CD4-positive, CD25-positive, alpha-beta regulatory T cell (primary cell): ENCODE data around the gene ERCC6. TPM values are rescaled to one million over a fixed set of nuclear protein-coding genes. Genes with fewer than 3 reads are reported as not detected.
A peak's percentile ranks its signal among the peaks of the same experiment; 100 is the strongest.

ENCODE experiments used
- ATAC-seq, 2 donors: fragments of 150-1000 bp; cut with Tn5 transposase; one replicate each; pipeline ENCODE4 v1.10.0; 2021; ENCODE audit warnings: low read depth in 2 of 2, moderate number of reproducible peaks in 2 of 2, moderate library complexity in 1 of 2
- DNase-seq, 3 donors: peaks; one replicate each; pipeline versions ENCODE4 v3.0.0 to v3.0.0-alpha.2; 2012 to 2022; ENCODE audit warnings: mixed read lengths in 1 of 3
- H3K27ac ChIP-seq: one replicate; pipeline ENCODE4 v1.7.0; 2013; ENCODE audit warnings: mild to moderate bottlenecking, low read length; ENCODE audit not compliant: insufficient read depth, poor library complexity, severe bottlenecking
- H3K27me3 ChIP-seq: one replicate; pipeline ENCODE4 v1.7.0; 2013; ENCODE audit warnings: low read length; ENCODE audit not compliant: control insufficient read depth, insufficient read depth
- H3K36me3 ChIP-seq: one replicate; pipeline ENCODE4 v1.7.0; 2013; ENCODE audit warnings: mild to moderate bottlenecking, low read length, moderate library complexity; ENCODE audit not compliant: control insufficient read depth, insufficient read depth
- H3K4me1 ChIP-seq: 2 replicates; pipeline ENCODE4 v1.7.0; 2013; ENCODE audit warnings: mild to moderate bottlenecking, low read length; ENCODE audit not compliant: insufficient read depth, control insufficient read depth, poor library complexity, severe bottlenecking
- H3K4me3 ChIP-seq: one replicate; pipeline ENCODE4 v1.7.0; 2013; ENCODE audit warnings: low read depth, mild to moderate bottlenecking, low read length, moderate library complexity
- H3K9me3 ChIP-seq, 2 experiments: 1 replicate in 1 of 2; 2 replicates in 1 of 2; pipeline ENCODE4 v1.7.0; 2013; ENCODE audit warnings: low read length in 2 of 2, mild to moderate bottlenecking in 1 of 2, moderate library complexity in 1 of 2; ENCODE audit not compliant: control insufficient read depth in 2 of 2
- H3K27ac Mint-ChIP-seq, 3 donors: one replicate each; pipeline ENCODE4 v1.8.0; 2020 to 2022; ENCODE audit warnings: mild to moderate bottlenecking in 3 of 3, mixed read lengths in 3 of 3, moderate library complexity in 2 of 3
- H3K27me3 Mint-ChIP-seq: one replicate; pipeline ENCODE4 v1.8.0; 2022; ENCODE audit warnings: mild to moderate bottlenecking, mixed read lengths
- H3K36me3 Mint-ChIP-seq: one replicate; pipeline ENCODE4 v1.8.0; 2020; ENCODE audit warnings: mixed read lengths
- H3K4me1 Mint-ChIP-seq, 4 donors: one replicate each; pipeline ENCODE4 v1.8.0; 2020 to 2022; ENCODE audit warnings: mixed read lengths in 4 of 4, mild to moderate bottlenecking in 1 of 4
- H3K4me3 Mint-ChIP-seq, 4 donors: one replicate each; pipeline ENCODE4 v1.8.0; 2020 to 2022; ENCODE audit warnings: mild to moderate bottlenecking in 4 of 4, mixed read lengths in 4 of 4, moderate library complexity in 3 of 4
- H3K9me3 Mint-ChIP-seq, 7 donors: one replicate each; pipeline ENCODE4 v1.8.0; 2020 to 2022; ENCODE audit warnings: mixed read lengths in 7 of 7, mild to moderate bottlenecking in 3 of 7, moderate library complexity in 2 of 7
- polyA plus RNA-seq, 4 donors: library from polyadenylated mRNA; unstranded; fragments of 300-500 nt; fragmentation: Illumina TruSeq; gene quantifications; one replicate each; pipeline ENCODE4 v1.2.3, GENCODE V29; 2021
- total RNA-seq: library from RNA; stranded (reverse); gene quantifications from one replicate; pipeline ENCODE4 v1.2.3, GENCODE V29; 2022

ERCC6 gene
- total and polyA plus RNA-seq, 5 donors from 2014 or later: 8.9 to 59.9 (median 14.3) TPM

GRCh38 chr10:49518982-49519578, 19.8 kb downstream of the ERCC6 start:
- H3K36me3 Mint-ChIP-seq: peaks cover 50% of the 10 kb centered on the region
- no peaks in the 10 kb centered on the region for H3K27me3 ChIP-seq
- H3K9me3 Mint-ChIP-seq: no peaks in the 10 kb centered on the region
- H3K4me3 ChIP-seq: no peak overlapping the region
- DNase-seq (peak in 2 of 3 donors; percentile 31 to 62), ATAC-seq (peak; percentile 45 to 74)
- H3K4me1 Mint-ChIP-seq: peaks cover 15 to 35% (median 24%) of the 10 kb centered on the region in 4 donors
- no peaks in the 10 kb centered on the region for H3K27me3 Mint-ChIP-seq
- no peaks in the 10 kb centered on the region for H3K9me3 ChIP-seq
- peak overlapping the region in 2 of 3 donors; percentile 29 to 44 for H3K27ac Mint-ChIP-seq
- H3K36me3 ChIP-seq: peaks cover 70% of the 10 kb centered on the region
- no peaks in the 10 kb centered on the region for H3K4me1 ChIP-seq
- H3K4me3 Mint-ChIP-seq: no peak overlapping the region
- no peak overlapping the region for H3K27ac ChIP-seq

GRCh38 chr10:49518566-49518965, 20.4 kb downstream of the ERCC6 start:
- H3K27ac ChIP-seq: no peak overlapping the region
- Mint-ChIP-seq H3K4me3 (no peak overlapping the region), H3K36me3 (peaks cover 46% of the 10 kb centered on the region), H3K27me3 (no peaks in the 10 kb centered on the region), H3K9me3 (no peaks in the 10 kb centered on the region), H3K4me1 (peaks cover 13 to 32% (median 21%) of the 10 kb centered on the region in 4 donors), H3K27ac (peak overlapping the region in 1 of 3 donors; percentile 44)
- no peaks in the 10 kb centered on the region for H3K27me3 ChIP-seq
- no peak for DNase-seq
- H3K4me1 ChIP-seq: no peaks in the 10 kb centered on the region
- H3K4me3 ChIP-seq: no peak overlapping the region
- H3K36me3 ChIP-seq: peaks cover 66% of the 10 kb centered on the region
- H3K9me3 ChIP-seq: no peaks in the 10 kb centered on the region
- no peak for ATAC-seq

- H3K9me3 ChIP-seq: no peaks in the 10 kb centered on the region
- no peaks in the 10 kb centered on the region for H3K27me3 ChIP-seq
- Mint-ChIP-seq H3K9me3 (no peaks in the 10 kb centered on the region), H3K4me1 (peaks cover 9 to 27% (median 18%) of the 10 kb centered on the region in 4 donors), H3K4me3 (no peak overlapping the region), H3K36me3 (peaks cover 45% of the 10 kb centered on the region), H3K27ac (no peak overlapping the region), H3K27me3 (no peaks in the 10 kb centered on the region)
- ATAC-seq (no peak), DNase-seq (no peak)
- H3K36me3 ChIP-seq: peaks cover 49% of the 10 kb centered on the region
- H3K4me1 ChIP-seq: no peaks in the 10 kb centered on the region
- no peak overlapping the region for H3K27ac ChIP-seq
- H3K4me3 ChIP-seq: no peak overlapping the region
Measured at GRCh38 chr10:49516216-49516970, 22.5 kb downstream of the ERCC6 start.

GRCh38 chr10:49512121-49512809, 26.7 kb downstream of the ERCC6 start:
- H3K4me3 Mint-ChIP-seq: no peak overlapping the region
- no peak overlapping the region for H3K4me3 ChIP-seq
- H3K27me3 Mint-ChIP-seq: no peaks in the 10 kb centered on the region
- peaks cover 24% of the 10 kb centered on the region for H3K36me3 ChIP-seq
- no peaks in the 10 kb centered on the region for H3K9me3 Mint-ChIP-seq
- peak in 2 of 3 donors; percentile 24 to 48 for DNase-seq
- peaks cover 17 to 39% (median 30%) of the 10 kb centered on the region in 4 donors for H3K4me1 Mint-ChIP-seq
- no peaks in the 10 kb centered on the region for H3K9me3 ChIP-seq
- no peaks in the 10 kb centered on the region for H3K27me3 ChIP-seq
- no peak overlapping the region for H3K27ac Mint-ChIP-seq
- H3K36me3 Mint-ChIP-seq: peaks cover 29% of the 10 kb centered on the region
- H3K27ac ChIP-seq: no peak overlapping the region
- peak; percentile 38 to 51 for ATAC-seq
- H3K4me1 ChIP-seq: peaks cover 14% of the 10 kb centered on the region

- Mint-ChIP-seq H3K4me1 (peaks cover 20 to 45% (median 34%) of the 10 kb centered on the region in 4 donors), H3K27ac (no peak overlapping the region), H3K27me3 (no peaks in the 10 kb centered on the region), H3K9me3 (no peaks in the 10 kb centered on the region), H3K4me3 (no peak overlapping the region), H3K36me3 (peaks cover 29% of the 10 kb centered on the region)
- H3K36me3 ChIP-seq: peaks cover 8% of the 10 kb centered on the region
- H3K9me3 ChIP-seq: no peaks in the 10 kb centered on the region
- no peak overlapping the region for H3K4me3 ChIP-seq
- no peaks in the 10 kb centered on the region for H3K27me3 ChIP-seq
- peaks cover 14% of the 10 kb centered on the region for H3K4me1 ChIP-seq
- ATAC-seq: no peak
- no peak overlapping the region for H3K27ac ChIP-seq
- no peak for DNase-seq
Measured at GRCh38 chr10:49509771-49510303, 29.1 kb downstream of the ERCC6 start.

- no peak for ATAC-seq
- H3K27me3 Mint-ChIP-seq: no peaks in the 10 kb centered on the region
- peak overlapping the region in 1 of 3 donors; percentile 6 for H3K27ac Mint-ChIP-seq
- Histone ChIP-seq H3K9me3 (no peaks in the 10 kb centered on the region), H3K27ac (no peak overlapping the region), H3K27me3 (no peaks in the 10 kb centered on the region), H3K36me3 (peaks cover 10% of the 10 kb centered on the region), H3K4me3 (peak overlapping the region; percentile 22), H3K4me1 (peaks cover 14% of the 10 kb centered on the region)
- no peak for DNase-seq
- H3K4me3 Mint-ChIP-seq: peak overlapping the region in 1 of 4 donors; percentile 5
- no peaks in the 10 kb centered on the region for H3K9me3 Mint-ChIP-seq
- peaks cover 28% of the 10 kb centered on the region for H3K36me3 Mint-ChIP-seq
- H3K4me1 Mint-ChIP-seq: peaks cover 16 to 45% (median 29%) of the 10 kb centered on the region in 4 donors
Measured at GRCh38 chr10:49508654-49509053, 30.3 kb downstream of the ERCC6 start.

GRCh38 chr10:49508249-49508648, 30.7 kb downstream of the ERCC6 start:
- Histone ChIP-seq H3K27me3 (no peaks in the 10 kb centered on the region), H3K36me3 (peaks cover 13% of the 10 kb centered on the region), H3K9me3 (no peaks in the 10 kb centered on the region), H3K4me3 (peak overlapping the region; percentile 22), H3K4me1 (peaks cover 14% of the 10 kb centered on the region), H3K27ac (no peak overlapping the region)
- H3K9me3 Mint-ChIP-seq: no peaks in the 10 kb centered on the region
- H3K36me3 Mint-ChIP-seq: peaks cover 28% of the 10 kb centered on the region
- H3K4me1 Mint-ChIP-seq: peaks cover 16 to 45% (median 29%) of the 10 kb centered on the region in 4 donors
- peak in 2 of 3 donors; percentile 40 to 51 for DNase-seq
- ATAC-seq: peak; percentile 38 to 68
- peak overlapping the region in 1 of 3 donors; percentile 6 for H3K27ac Mint-ChIP-seq
- H3K27me3 Mint-ChIP-seq: no peaks in the 10 kb centered on the region
- peak overlapping the region in 2 of 4 donors; percentile 5 to 11 for H3K4me3 Mint-ChIP-seq
